Epidermal melanocyte (primary cell): ENCODE data around the gene AVP.

Source experiments
- DNase-seq: peaks from one replicate; pipeline ENCODE4 v3.0.0; 2011; ENCODE audit warnings: low spot score; ENCODE audit not compliant: insufficient read length

The AVP gene

DNA sequence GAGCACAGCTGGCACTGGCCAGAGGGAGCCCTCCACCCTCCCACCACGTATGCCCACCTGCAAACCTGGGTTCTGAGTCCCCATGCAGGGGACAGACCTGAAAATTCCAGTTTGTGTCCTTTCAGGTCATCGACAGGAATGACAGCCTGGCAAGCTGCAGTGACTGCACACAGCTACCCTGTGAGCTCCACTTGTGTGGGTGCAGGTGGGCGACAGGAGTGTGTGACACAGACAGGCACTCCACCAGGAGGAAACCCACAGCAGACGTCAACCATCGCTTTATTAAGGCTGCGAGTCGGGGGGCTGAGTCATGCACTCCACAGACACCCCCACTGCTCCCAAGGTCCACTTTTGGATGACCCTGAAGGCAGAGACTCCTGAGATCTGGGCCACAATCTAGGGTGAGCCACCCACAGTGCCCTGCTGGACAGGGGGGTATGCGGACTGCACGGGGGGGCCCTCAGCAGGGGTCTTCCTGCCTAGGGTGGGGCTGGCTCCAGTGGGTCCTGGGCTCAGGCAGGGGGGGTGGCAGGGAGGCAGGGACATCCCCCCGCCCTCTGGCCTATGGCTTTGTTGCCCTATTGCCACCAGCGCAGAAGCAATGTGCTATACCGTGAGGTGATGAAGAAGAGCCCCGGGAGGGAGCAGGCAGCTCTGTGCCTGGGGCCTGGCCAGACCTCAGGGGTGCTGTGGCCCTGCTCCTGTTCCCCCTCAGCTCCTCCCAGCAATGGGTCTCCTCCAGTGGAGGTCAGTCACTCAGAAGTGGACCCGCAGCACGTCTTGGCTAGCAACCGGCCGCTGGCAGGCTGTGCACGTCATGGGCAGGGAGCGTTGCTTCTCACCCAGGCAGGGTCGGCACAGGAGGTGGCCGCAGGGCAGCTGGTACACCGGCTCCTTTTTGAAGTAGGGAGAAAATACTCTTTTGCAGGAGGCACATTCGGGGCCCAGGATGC, 25.1 kb upstream of the AVP start:
- no peak for DNase-seq

GRCh38 chr20:3107464-3108025, 23.0 kb upstream of the AVP start:
- DNase-seq: no peak

- no peak for DNase-seq
Measured at GRCh38 chr20:3106658-3107463, 22.3 kb upstream of the AVP start.

DNA sequence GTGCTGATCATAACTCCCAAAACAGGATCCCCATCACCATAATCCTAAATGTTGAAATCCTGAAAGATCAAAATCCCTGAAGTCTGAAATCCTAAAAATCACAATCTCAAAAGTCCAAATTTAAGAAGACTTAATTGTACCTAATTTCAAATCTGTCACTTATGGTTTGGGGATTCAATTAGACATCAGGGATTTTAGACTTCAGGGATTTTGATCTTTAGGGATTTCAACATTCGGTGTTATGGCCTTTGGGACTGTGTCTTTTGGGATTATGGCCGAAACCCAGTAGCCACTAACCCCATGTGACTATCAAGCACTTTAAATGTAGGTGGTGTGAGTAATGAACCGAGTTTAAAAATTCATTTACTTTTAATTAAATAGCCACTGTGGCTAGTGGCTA, 21.7 kb upstream of the AVP start:
- DNase-seq: no peak

GRCh38 chr20:3105256-3106137, 21.0 kb upstream of the AVP start:
- DNase-seq: no peak

GRCh38 chr20:3103369-3104032, 19.0 kb upstream of the AVP start:
- DNase-seq: no peak

GRCh38 chr20:3102575-3103368, 18.2 kb upstream of the AVP start:
- no peak for DNase-seq

DNA sequence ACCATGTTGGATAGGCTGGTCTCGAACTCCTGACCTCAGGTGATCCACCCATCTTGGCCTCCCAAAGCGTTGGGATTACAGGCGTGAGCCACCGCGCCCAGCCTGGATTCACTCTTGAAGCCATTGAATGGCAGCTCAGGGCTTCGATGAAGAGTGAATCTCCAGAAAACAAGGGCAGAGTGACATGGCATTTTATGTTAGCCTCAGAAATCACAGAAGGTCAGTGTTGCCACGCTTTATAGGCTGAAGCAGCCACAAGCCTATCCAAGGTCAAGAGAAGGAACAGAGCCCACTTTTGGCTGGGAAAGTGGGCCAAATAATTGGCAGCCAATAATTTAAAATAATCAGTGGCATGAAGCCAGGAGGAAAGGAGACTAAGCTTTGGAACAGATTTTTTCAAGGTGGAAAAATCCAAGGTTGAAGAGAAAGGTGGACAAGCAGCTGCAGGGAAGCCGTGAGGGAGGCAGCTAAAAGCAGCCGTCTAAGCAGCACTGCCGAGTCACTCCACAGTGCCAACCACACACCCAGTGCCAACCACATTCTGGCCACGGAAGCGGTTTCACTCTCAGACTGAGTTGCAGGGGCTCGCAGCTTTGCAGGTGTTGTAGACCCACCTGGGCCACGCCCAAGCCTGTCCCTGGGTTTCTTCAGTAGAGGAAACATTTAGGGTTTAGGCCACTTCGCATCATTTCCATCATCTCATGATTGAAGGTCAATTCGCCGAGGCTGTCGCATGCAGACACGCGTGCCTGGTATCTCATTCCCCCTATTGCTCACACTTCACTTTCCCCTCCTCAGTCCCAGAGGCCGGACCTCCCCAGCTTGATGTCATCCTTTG, 17.4 kb upstream of the AVP start:
- no peak for DNase-seq

DNA sequence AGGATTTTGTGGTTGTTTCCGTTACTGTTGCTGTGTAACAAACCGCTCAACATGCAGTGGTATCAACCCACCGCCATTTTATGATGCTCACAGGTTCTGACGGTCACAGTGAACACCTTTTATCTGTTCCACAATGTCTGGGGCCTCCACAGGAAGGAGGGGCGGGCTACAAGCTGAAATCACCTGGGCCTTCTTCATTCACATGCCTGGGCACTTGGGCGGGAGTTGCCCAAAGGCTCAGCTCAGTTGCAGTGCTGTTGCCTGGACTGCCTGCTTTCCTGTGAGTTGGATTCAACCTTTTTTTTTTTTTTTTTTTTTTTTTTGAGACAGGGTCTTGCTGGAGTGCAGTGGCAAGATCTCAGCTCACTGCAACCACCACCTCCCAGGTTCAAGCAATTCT, 16.7 kb upstream of the AVP start:
- no peak for DNase-seq

GRCh38 chr20:3100480-3100879, 16.0 kb upstream of the AVP start:
- DNase-seq: no peak

GRCh38 chr20:3094848-3095629, 10.5 kb upstream of the AVP start:
- no peak for DNase-seq

GRCh38 chr20:3093861-3094361, 9.4 kb upstream of the AVP start:
- DNase-seq: no peak

DNA sequence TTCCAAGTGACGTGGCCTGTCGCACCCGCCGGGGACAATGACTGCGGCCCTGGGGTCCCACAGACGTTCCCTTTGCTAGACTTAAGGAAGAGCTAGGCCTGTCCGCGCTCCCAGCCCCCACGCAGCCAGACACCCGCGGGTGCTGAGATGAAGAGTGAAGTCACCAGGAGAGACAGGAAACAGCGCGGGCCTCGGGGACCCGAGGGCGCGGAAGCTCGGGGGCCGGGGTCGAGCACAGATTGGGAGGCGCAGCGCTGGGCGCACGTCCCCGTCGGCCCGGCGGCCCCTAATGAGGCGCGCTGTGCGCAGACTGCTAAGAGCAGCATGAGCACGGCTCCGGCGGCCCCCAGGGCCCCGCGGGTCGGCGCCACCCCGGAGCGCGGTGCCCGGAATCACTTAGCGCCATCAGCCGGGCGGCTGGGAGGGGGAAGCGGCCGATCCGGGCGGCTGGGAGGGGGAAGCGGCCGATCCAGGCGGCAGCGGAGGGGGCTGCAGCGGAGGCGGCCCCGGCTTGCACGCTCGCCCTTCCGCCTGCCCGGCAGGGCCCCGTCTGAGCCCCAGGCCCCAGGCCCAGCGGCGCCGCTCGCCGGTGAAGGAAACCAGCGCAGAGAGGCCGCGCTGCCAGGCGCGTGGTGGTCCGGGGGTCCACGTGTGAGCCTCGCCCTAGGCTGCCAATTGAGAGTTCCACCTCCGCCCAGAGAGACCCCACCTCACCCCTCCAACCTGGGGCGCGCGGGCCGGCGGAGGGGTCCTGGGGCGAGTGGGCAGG, 8.3 kb upstream of the AVP start:
- no peak for DNase-seq

- no peak for DNase-seq
Measured at GRCh38 chr20:3090565-3090964, 6.0 kb upstream of the AVP start.

GRCh38 chr20:3088031-3088430, 3.5 kb upstream of the AVP start:
- no peak for DNase-seq

DNA sequence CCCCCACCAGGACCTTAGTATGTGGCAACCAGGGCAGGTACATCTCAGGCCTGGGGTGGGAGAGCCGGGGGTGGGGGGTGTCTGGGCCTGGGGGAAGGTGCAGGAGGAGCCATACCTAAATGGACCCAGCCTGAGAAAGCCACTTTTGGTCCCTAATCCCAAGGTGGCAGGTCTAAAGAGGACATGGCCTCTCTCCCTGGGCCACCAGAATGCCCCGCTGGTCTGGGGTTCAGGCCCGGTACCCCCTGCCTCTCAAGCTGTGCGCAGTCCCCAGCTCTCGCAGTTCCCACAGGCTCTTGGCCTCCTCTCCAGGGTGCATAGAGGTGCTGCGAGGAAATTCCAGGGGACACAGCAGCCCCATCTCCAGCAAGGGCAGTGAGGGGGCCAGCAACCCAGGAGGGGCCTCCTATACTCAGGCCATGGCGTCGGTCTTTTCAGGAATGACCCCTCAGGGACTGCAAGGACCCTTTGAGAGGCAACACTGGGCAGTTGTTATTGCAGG, 1.1 kb upstream of the AVP start:
- DNase-seq: no peak

GRCh38 chr20:3084986-3085360, 449 bp upstream of the AVP start:
- no peak for DNase-seq
